ENCODE measurements around the gene DNASE1L1.

DNASE1L1 gene

DNA sequence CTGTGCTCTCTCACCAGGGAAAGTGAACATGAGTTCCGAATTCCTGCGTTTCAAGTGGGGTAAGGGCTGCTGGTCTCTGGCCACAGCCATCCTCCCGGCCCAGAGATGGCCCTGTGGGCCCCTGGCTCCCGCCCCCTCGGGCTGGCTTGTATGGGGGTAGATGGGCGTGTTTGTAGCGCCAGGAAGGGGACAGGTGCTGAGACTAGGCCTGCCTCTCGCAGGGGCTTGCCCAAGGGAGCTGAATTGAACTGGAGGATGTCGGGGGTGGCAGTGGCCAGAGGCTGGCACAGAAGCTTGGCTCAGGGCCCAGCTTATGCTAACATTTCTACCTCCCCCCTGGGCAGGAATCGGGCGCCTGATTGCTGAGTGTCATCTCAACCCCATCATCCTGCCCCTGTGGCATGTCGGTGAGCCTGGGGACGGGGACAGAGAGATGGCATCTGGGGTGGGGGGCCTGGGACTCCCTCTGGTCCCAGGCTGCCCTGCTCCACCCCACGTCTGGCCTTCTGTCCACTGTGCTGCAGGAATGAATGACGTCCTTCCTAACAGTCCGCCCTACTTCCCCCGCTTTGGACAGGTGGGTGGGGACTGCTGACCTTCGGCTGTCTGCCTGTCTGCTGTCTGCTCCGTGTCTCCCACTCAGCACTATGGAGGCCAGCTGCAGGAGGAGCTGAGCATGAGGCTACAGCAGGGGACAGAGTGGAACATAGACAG is 10.8 kb upstream of the DNASE1L1 start:
- H3K79me2 ChIP-seq (ENCODE audit: low read length) = no peaks in the 10 kb centered on the region
- H4K20me1 ChIP-seq (ENCODE audit: insufficient read depth, low read length) = no peaks in the 10 kb centered on the region

DNA sequence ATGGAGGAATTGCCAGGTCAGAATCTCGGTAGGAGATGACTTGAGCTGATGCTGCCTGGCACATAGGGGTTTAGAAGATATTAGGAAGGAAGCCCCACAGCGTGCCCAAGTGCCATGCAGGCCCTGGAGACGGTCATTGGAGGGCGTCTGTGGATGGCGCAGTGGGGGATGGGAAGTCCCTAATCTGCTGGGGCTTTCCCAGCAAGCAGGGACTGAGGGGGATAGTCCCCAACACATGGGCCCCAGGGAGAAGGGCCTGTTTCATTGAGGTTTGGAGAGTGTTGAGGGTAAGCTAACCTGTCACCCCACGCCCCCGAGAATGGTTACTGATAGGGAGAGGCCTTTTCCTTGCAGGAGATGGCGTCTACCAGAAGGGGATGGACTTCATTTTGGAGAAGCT is 10.1 kb upstream of the DNASE1L1 start:
- Histone ChIP-seq H3K9me2 (replicated peaks; ENCODE audit: insufficient read depth, low read length) (no peaks in the 10 kb centered on the region), H3K9me3 (replicated peaks; ENCODE audit: insufficient read depth, low read length) (no peaks in the 10 kb centered on the region), H3F3A (ENCODE audit: insufficient read depth, low read length) (no peaks in the 10 kb centered on the region), H3K27ac (ENCODE audit: low read length) (no peak overlapping the region), H3K27me3 (replicated peaks; ENCODE audit: insufficient read depth, low read length) (no peaks in the 10 kb centered on the region), H3K4me3 (ENCODE audit: low read length) (no peak overlapping the region), H3K4me1 (ENCODE audit: low read length) (no peaks in the 10 kb centered on the region), H3K79me2 (ENCODE audit: low read length) (no peaks in the 10 kb centered on the region), H2AFZ (ENCODE audit: low read length) (no peak overlapping the region), H4K20me1 (ENCODE audit: insufficient read depth, low read length) (no peaks in the 10 kb centered on the region), H3K4me2 (ENCODE audit: low read depth, low read length) (no peak overlapping the region), H3K36me3 (replicated peaks; ENCODE audit: insufficient read depth, low read length) (no peaks in the 10 kb centered on the region), H3K9ac (ENCODE audit: low read length) (no peak overlapping the region)
- no peak for DNase-seq
- TF ChIP-seq, protein P1, sequence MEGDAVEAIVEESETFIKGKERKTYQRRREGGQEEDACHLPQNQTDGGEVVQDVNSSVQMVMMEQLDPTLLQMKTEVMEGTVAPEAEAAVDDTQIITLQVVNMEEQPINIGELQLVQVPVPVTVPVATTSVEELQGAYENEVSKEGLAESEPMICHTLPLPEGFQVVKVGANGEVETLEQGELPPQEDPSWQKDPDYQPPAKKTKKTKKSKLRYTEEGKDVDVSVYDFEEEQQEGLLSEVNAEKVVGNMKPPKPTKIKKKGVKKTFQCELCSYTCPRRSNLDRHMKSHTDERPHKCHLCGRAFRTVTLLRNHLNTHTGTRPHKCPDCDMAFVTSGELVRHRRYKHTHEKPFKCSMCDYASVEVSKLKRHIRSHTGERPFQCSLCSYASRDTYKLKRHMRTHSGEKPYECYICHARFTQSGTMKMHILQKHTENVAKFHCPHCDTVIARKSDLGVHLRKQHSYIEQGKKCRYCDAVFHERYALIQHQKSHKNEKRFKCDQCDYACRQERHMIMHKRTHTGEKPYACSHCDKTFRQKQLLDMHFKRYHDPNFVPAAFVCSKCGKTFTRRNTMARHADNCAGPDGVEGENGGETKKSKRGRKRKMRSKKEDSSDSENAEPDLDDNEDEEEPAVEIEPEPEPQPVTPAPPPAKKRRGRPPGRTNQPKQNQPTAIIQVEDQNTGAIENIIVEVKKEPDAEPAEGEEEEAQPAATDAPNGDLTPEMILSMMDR (IDR thresholded peaks at IDR 0.05; ENCODE audit: low read length) = no peak
- TF ChIP-seq EZH2phosphoT487 (IDR thresholded peaks at IDR 0.05; ENCODE audit: low read length) = no peak
- TF ChIP-seq EZH2 (optimal IDR thresholded peaks at IDR 0.05; ENCODE audit: low read depth, low read length) = no peak

More for the DNA sequence above, 10.8 kb upstream of the DNASE1L1 start:
- no peak for DNase-seq
- H3F3A ChIP-seq (ENCODE audit: insufficient read depth, low read length) = no peaks in the 10 kb centered on the region
- H3K9me2 ChIP-seq (replicated peaks; ENCODE audit: insufficient read depth, low read length) = no peaks in the 10 kb centered on the region
- no peaks in the 10 kb centered on the region for H3K9me3 ChIP-seq (replicated peaks; ENCODE audit: insufficient read depth, low read length)
- no peak overlapping the region for H3K4me2 ChIP-seq (ENCODE audit: low read depth, low read length)
- TF ChIP-seq EZH2 (optimal IDR thresholded peaks at IDR 0.05; ENCODE audit: low read depth, low read length) (no peak), EZH2phosphoT487 (IDR thresholded peaks at IDR 0.05; ENCODE audit: low read length) (no peak)
- TF ChIP-seq, protein P1 (IDR thresholded peaks at IDR 0.05; ENCODE audit: low read length) = no peak
- no peaks in the 10 kb centered on the region for H3K36me3 ChIP-seq (replicated peaks; ENCODE audit: insufficient read depth, low read length)
- H3K4me3 ChIP-seq (ENCODE audit: low read length) = no peak overlapping the region
- H3K27me3 ChIP-seq (replicated peaks; ENCODE audit: insufficient read depth, low read length) = no peaks in the 10 kb centered on the region
- no peak overlapping the region for H3K27ac ChIP-seq (ENCODE audit: low read length)
- no peak overlapping the region for H3K9ac ChIP-seq (ENCODE audit: low read length)
- no peaks in the 10 kb centered on the region for H3K4me1 ChIP-seq (ENCODE audit: low read length)
- no peak overlapping the region for H2AFZ ChIP-seq (ENCODE audit: low read length)

DNA sequence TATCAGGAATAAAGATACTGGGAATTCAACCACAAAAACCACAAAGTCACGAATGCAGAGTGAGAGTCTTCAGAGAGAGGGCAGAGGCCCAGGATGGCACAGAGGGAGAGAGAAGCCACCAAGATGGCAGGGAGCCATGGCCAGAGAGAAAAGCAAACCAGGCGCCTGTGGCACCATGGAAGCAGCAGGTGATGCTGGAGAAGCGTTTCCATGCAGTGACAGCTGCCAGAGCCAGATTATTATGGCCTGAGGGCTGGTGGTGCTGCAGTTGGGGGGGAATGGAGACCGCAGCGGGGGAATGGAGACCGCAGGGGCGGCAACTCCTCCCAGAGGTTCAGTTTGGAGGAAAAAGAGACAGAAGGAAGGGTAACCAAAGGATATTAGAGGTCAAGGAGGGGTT is 8.1 kb upstream of the DNASE1L1 start:
- H4K20me1 ChIP-seq (ENCODE audit: insufficient read depth, low read length) = no peaks in the 10 kb centered on the region
- peaks cover 2% of the 10 kb centered on the region; the same call in 1 of the 2 replicates for H3K79me2 ChIP-seq (ENCODE audit: low read length)
- no peaks in the 10 kb centered on the region for H3K27me3 ChIP-seq (replicated peaks; ENCODE audit: insufficient read depth, low read length)
- H3K27ac ChIP-seq (ENCODE audit: low read length) = no peak overlapping the region
- H3K9ac ChIP-seq (ENCODE audit: low read length) = no peak overlapping the region
- no peak overlapping the region for H3K4me3 ChIP-seq (ENCODE audit: low read length)
- H3K9me3 ChIP-seq (replicated peaks; ENCODE audit: insufficient read depth, low read length) = no peaks in the 10 kb centered on the region
- DNase-seq = no peak
- no peaks in the 10 kb centered on the region for H3K36me3 ChIP-seq (replicated peaks; ENCODE audit: insufficient read depth, low read length)
- H3K9me2 ChIP-seq (replicated peaks; ENCODE audit: insufficient read depth, low read length) = no peaks in the 10 kb centered on the region
- peaks cover 6% of the 10 kb centered on the region; the same call in 1 of the 2 replicates for H3K4me1 ChIP-seq (ENCODE audit: low read length)
- no peak overlapping the region for H2AFZ ChIP-seq (ENCODE audit: low read length)
- TF ChIP-seq, protein P1 (IDR thresholded peaks at IDR 0.05; ENCODE audit: low read length) = no peak
- TF ChIP-seq EZH2phosphoT487 (IDR thresholded peaks at IDR 0.05; ENCODE audit: low read length) (no peak), EZH2 (optimal IDR thresholded peaks at IDR 0.05; ENCODE audit: low read depth, low read length) (no peak)
- H3K4me2 ChIP-seq (ENCODE audit: low read depth, low read length) = no peak overlapping the region
- peaks cover 3% of the 10 kb centered on the region; the same call in 1 of the 2 replicates for H3F3A ChIP-seq (ENCODE audit: insufficient read depth, low read length)

Measured in MM.1S (cell line).